ACHN (cell line): Measurements from ENCODE around the gene CEP135.
"Not testable (repeated sequence)": the region's sequence is repeated elsewhere in the genome, so short reads cannot be mapped to it uniquely, and the experiment has no call there.

Source experiments
- DNase-seq: peaks from one replicate; pipeline ENCODE4 v3.0.0-alpha.2; 2015
- in situ Hi-C: cut with HindIII; loops from 2 replicates; pipeline ENCODE4 v1.10.0; 2017; ENCODE audit warnings: low sequenced_read_pairs, low pct_ligation_motif_present, low pct_unique_long_range_greater_than_20kb

CEP135 gene

DNA sequence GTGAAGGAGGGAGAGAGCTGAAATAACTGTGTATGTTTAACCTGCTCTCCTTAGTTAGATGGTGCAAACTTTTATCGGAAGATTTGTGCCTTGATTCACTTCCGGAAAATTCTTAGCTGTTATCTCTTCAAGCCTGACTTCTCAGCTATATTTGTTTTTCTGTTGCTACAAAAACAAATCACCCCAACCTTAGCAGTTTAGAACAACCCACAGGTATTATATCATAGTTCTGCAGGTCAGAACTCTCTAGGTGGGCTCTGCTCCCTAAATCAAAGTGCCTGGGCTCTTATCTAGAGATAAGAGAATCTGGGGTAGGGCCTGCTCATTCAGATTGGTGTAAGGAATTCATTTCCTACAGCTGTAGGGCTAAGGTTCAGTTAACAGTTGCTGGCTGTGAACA, 15.1 kb upstream of the CEP135 start:
- DNase-seq = no peak
- in situ Hi-C loops = no loop called here

DNA sequence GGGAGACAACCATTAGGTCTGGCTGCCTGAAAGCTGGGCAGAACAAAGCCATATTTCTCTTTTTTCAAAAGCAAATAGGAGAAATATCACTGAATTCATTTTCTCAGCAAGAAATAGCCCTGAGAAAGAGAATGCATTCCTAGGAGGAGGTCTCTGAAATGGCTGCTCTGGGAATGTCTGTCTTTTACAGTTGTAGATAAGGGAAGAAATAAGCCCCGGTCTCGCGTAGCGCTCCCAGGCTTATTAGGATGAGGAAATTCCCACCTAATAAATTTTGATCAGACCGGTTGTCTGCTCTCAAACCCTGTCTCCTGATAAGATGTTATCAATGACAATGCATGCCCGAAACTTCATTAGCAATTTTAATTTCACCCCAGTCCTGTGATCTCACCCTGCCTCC, 12.8 kb upstream of the CEP135 start:
- in situ Hi-C loops, DNase-seq: not testable (repeated sequence)

DNA sequence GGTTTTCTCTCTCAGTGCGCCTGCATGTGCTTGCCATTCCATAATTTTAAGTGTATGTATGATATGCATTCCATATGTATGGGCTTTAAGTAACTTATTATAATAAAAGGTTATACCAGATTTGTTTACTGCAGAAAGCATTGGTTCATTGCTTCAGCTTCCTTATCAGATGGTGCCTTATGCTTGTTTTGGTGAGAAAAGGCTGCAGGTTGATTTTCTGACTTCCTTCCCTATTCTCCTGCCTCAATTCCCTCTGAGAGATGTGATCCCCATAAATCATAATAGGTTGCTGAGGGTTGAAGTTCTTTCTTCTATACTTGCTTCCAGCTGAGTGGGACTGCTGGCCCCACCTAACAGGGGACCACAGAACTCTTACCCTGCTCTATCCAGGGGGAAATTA, 10.3 kb upstream of the CEP135 start:
- in situ Hi-C loops = no loop called here
- DNase-seq = no peak

- DNase-seq = no peak
- in situ Hi-C loops = no loop called here
Measured at GRCh38 chr4:55939421-55939820, 9.3 kb upstream of the CEP135 start.

DNA sequence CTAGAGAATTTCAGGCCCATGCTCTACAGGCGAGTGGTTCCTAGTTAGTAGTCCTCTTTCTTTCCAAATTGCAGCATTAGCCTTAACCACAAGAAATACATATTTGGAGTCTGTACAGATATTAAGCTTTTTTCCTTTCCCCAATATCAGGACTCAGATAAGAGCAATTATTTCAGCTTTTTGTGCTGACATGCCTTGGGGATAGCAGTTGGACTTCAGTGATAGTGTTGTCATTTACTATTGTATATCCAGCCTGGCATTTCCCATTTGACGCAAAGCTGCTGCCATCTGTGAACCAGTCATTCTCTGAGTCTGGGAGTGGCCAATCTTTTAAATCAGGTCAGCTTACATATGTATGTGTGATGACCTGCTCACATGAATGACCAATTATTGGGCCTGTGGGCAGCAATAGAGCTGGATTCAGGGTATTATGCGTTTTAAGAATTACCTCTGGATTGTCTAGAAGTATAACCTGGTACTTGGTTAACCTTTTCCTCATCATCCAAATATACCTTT, 6.8 kb upstream of the CEP135 start:
- DNase-seq = no peak
- in situ Hi-C loops = no loop called here

- no peak for DNase-seq
- in situ Hi-C loops = no loop called here
Measured at GRCh38 chr4:55947254-55947882, 1.4 kb upstream of the CEP135 start.

DNA sequence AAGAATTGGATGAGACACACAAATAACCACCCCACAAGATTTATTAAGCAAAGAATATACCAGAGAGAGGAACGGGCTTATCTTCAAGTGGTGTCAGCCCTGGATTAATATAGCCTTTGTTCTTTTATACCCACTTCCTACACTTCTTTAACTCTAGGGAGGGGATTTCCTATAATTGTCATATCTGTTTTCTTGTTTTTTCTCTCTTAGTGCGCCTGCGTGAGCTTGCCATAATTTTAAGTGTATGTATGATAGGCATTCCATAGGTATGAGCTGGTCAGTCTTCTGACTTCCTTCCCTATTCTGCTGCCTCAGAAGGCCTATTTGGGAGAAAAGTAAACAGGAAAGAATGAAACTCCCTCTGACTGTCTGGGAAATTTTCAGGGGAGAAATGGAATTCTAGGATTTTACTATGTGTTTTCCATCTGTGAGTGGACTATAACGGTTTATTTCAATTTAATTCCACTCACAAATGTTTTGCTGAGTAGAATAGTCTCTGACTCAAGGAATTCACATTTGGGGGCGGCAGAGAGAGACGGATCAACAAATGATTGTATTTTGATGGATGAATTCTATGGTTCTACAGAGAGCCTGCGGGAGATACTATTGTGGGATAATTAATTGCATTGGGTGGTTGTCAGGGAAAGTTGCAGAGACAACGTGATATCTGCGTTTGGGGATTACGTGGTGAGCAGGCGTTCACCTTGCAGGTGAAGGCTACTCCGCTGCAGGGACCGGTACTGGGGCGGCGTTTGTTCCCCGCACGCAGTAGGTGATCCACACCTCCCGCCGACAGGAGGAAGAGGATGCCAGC, 626 bp upstream of the CEP135 start:
- DNase-seq = peak; percentile 69
- in situ Hi-C loops = no loop called here

- DNase-seq = no peak
- in situ Hi-C loops = no loop called here
Measured at GRCh38 chr4:55949482-55949802, 697 bp downstream of the CEP135 start.

GRCh38 chr4:55951191-55951922, 2.6 kb downstream of the CEP135 start:
- no peak for DNase-seq
- in situ Hi-C loops = no loop called here

DNA sequence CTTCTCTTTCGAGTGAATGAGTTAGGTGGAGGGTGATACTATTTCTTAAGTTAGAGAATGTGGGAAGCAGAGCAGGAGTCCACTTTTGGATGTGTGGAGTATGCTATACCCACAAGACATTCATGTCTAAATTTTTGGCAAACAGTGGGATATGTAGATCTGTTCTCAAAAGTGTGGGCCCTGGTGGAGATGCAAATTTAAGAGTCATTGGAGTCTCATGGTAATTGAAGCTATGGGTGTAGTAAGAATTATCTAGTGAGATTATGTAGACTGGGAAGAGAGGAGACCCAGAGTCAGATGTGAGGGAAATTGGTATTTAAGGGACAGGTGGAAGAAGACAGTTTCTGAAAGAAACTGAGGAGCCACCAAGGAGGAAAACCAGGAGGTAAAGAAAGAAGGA, 7.0 kb downstream of the CEP135 start:
- in situ Hi-C loops = no loop called here
- no peak for DNase-seq

- in situ Hi-C loops = no loop called here
- DNase-seq = no peak
Measured at GRCh38 chr4:55959655-55960054, 10.9 kb downstream of the CEP135 start.

GRCh38 chr4:55964046-55964445, 15.3 kb downstream of the CEP135 start:
- in situ Hi-C loops = no loop called here

DNA sequence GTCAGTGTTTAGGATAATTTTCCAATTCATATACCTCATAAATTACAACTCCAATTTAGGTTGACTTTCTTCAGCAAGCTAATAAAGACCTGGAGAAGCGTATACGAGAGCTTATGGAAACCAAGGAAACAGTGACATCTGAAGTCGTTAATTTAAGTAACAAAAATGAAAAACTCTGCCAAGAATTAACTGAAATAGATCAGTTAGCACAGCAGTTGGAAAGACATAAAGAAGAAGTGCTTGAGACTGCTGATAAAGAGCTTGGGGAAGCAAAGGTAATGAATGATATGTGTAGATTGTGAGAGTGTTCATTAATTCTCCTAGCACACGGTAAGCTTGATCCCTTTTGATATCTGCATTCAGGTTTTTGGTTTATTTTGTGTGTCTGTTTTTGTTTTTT, 16.8 kb downstream of the CEP135 start:
- in situ Hi-C loops = no loop called here
- DNase-seq = no peak

More at GRCh38 chr4:55964046-55964445, 15.3 kb downstream of the CEP135 start:
- DNase-seq = no peak

- in situ Hi-C loops, DNase-seq: not testable (repeated sequence)
Measured at GRCh38 chr4:55966324-55966723, 17.6 kb downstream of the CEP135 start.

GRCh38 chr4:55967376-55967775, 18.6 kb downstream of the CEP135 start:
- DNase-seq = no peak
- in situ Hi-C loops = no loop called here

DNA sequence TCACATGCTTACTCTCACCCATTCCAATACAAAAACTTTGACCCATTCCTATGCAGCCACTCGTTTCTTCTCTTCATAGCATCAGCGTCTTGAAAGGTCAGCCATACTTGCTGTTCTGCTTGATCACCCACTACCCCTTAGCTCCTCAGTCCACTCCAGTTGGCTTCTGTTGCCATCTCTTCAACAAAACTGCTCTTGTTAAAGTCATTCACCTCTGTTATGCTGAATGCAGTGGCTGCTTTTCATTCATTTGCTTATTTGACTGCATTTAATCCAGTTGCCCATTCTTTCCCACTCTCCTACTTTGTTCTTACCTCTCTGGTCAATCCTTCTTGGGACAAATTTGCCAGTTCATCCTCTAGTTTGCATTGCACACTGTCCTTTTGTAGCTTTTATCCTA, 24.9 kb downstream of the CEP135 start:
- in situ Hi-C loops = no loop called here
- DNase-seq = no peak

- in situ Hi-C loops = no loop called here
- no peak for DNase-seq
Measured at GRCh38 chr4:55977811-55978210, 29.1 kb downstream of the CEP135 start.

DNA sequence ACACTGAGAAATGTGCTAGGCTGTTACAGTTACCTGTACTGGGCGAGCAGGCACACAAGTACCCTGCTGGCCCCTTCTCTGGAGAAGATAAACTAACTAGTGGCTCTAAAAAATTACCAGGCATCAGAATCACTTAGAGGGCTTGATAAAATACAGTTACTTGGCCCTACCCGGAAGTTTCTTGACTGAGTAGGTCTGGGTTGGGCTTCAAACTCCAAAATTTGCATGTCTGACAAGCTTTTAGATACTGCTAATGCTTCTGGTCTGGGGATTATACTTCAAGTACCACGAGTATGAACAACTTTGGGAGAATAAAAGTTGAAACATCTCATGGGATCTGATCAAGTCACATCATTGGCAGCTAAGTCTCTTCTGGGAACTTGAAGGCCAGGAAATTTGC, 30.8 kb downstream of the CEP135 start:
- in situ Hi-C loops = no loop called here
- no peak for DNase-seq

DNA sequence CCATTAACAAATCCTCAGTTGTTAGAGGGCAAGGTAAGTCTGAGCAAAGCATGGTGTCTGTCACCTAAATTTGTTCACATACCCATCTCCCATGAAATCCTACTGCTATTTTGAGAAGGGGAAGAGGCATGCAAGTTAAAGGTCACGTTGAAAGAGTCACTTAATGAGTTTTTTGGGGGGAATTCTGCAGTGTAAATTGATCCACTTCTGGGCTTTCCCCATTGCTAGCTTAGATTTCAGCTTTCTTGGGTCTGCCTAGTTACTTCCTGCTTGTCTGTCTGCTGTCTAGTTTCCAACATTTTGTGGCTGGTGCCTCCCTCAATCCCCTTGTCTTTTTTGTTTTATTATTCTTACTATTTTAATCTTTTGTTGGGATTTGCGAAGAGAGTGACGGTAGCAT, 32.0 kb downstream of the CEP135 start:
- DNase-seq = no peak
- in situ Hi-C loops = no loop called here
